Body of pancreas (tissue), 4 donors: ENCODE measurements around the gene PRPSAP1.

ENCODE experiments used
- POLR2A ChIP-seq, 3 donors: fragments of 450-650 bp; IDR thresholded peaks; one replicate each; pipeline ENCODE4 v1.6.1; 2016; ENCODE audit warnings: antibody characterized with exemption in 3 of 3, mild to moderate bottlenecking in 2 of 3
- TF ChIP-seq, protein P1 (sequence below), 7 experiments: fragments of 450-650 bp in 4 of 7; fragments of 200-600 bp in 3 of 7; sonication (generic) in 3 of 7; IDR thresholded peaks; one replicate each; pipeline ENCODE4 v1.5.1; 2016 to 2019; ENCODE audit warnings: antibody characterized with exemption in 7 of 7

DNA sequence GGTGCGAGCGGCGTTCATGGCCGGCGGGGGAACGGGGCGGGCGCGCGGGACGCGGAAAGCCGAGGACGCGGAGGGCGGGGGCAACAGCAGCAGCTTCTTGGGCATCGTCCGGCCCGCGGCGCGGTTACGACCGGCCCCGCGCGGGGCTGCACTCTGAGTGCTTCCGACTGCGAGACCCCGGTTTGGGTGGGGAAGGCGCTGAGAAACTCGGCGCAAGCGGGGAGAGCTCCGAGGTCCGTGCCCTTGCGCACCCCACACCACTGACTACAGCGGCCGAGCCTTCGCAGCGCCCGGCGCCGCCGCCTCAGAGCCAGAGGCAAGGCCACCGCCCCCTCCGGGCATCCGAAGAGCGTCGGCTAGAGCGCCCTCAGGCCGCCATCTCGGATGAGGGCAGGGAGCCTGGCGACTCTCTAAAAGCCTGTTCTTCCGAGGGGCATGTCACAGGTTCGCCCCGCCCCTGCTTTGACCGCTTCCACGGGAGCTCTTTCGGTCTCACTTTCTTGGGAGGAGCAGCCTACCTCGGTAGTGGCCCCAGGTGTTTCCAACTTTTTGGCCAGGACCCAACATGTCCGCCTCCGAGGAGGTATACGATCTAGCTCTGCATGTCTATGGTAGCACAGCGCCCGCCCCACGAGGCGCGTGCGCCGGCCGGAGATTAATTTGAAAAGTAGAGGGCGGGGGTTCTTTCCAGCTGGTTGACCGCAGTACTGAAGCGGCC, at the start of gene PRPSAP1:
- TF ChIP-seq, protein P1, sequence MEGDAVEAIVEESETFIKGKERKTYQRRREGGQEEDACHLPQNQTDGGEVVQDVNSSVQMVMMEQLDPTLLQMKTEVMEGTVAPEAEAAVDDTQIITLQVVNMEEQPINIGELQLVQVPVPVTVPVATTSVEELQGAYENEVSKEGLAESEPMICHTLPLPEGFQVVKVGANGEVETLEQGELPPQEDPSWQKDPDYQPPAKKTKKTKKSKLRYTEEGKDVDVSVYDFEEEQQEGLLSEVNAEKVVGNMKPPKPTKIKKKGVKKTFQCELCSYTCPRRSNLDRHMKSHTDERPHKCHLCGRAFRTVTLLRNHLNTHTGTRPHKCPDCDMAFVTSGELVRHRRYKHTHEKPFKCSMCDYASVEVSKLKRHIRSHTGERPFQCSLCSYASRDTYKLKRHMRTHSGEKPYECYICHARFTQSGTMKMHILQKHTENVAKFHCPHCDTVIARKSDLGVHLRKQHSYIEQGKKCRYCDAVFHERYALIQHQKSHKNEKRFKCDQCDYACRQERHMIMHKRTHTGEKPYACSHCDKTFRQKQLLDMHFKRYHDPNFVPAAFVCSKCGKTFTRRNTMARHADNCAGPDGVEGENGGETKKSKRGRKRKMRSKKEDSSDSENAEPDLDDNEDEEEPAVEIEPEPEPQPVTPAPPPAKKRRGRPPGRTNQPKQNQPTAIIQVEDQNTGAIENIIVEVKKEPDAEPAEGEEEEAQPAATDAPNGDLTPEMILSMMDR (IDR thresholded peaks at IDR 0.05), result peak in 6 of 7 experiments; percentile 26 to 60 (median 52)
- TF ChIP-seq POLR2A (IDR thresholded peaks at IDR 0.05), result peak; percentile 91 to 95 (median 94)
